A673 (cell line): ENCODE measurements around the gene ZBTB16. TPM values are rescaled to one million over a fixed set of nuclear protein-coding genes. Genes with fewer than 3 reads are reported as not detected.

Experiments used
- BruUV-seq: library from RNA; stranded (reverse); fragments of 400-500 nt; replicated peaks from 2 replicates; lab custom pipeline; 2021; lab: Mats Ljungman, UMichigan
- CTCF ChIA-PET: fragments of 300-600 bp; sonication (Branson Sonifier 250); formaldehyde crosslinking; loops from one replicate; lab custom pipeline; 2022; ENCODE audit warnings: antibody characterized with exemption; lab: Charles Lee
- POLR2A ChIA-PET: fragments of 300-600 bp; sonication (Branson Sonifier 250); formaldehyde crosslinking; loops from one replicate; lab custom pipeline; 2022; ENCODE audit warnings: antibody characterized with exemption; ENCODE audit not compliant: low non-redundant PET; lab: Charles Lee
- DNase-seq: peaks from one replicate; pipeline ENCODE4 v3.0.0-alpha.2; 2015; ENCODE audit warnings: low spot score
- H3K27ac ChIP-seq: fragments of 200-600 bp; sonication (generic); 2 replicates; pipeline ENCODE4 v1.5.1; 2016; ENCODE audit warnings: mixed run types, low read depth, mild to moderate bottlenecking, mixed read lengths, antibody characterized with exemption, low read length; ENCODE audit not compliant: poor library complexity, severe bottlenecking
- H3K27me3 ChIP-seq: fragments of 200-600 bp; sonication (generic); replicated peaks from 2 replicates; pipeline ENCODE4 v1.6.1; 2017; ENCODE audit warnings: mixed run types, low read depth, mild to moderate bottlenecking, mixed read lengths, antibody characterized with exemption, low read length; ENCODE audit not compliant: insufficient read depth, poor library complexity
- H3K36me3 ChIP-seq: fragments of 200-600 bp; sonication (generic); 2 replicates; pipeline ENCODE4 v1.6.1; 2016; ENCODE audit warnings: mixed run types, mild to moderate bottlenecking, mixed read lengths, antibody characterized with exemption, low read length; ENCODE audit not compliant: insufficient read depth, poor library complexity, severe bottlenecking
- H3K4me1 ChIP-seq: fragments of 200-600 bp; sonication (generic); 2 replicates; pipeline ENCODE4 v1.6.1; 2017; ENCODE audit warnings: mixed run types, mild to moderate bottlenecking, mixed read lengths, antibody characterized with exemption, low read length; ENCODE audit not compliant: insufficient read depth, poor library complexity, severe bottlenecking
- H3K4me3 ChIP-seq: fragments of 200-600 bp; sonication (generic); 2 replicates; pipeline ENCODE4 v1.5.1; 2016; ENCODE audit warnings: low read depth, mixed run types, mild to moderate bottlenecking, mixed read lengths, low read length; ENCODE audit not compliant: poor library complexity, severe bottlenecking
- H3K9me3 ChIP-seq: fragments of 200-600 bp; sonication (generic); 2 replicates; pipeline ENCODE4 v1.6.1; 2016; ENCODE audit warnings: mixed run types, low read depth, mild to moderate bottlenecking, mixed read lengths, antibody characterized with exemption, low read length; ENCODE audit not compliant: poor library complexity, severe bottlenecking
- CTCF ChIP-seq: fragments of 300-800, 200-600 bp; sonication (generic); conservative IDR thresholded peaks from 2 replicates; pipeline ENCODE4 v1.5.1; 2017; ENCODE audit warnings: low read depth, mild to moderate bottlenecking, antibody characterized with exemption, low read length, moderate library complexity, mixed read lengths
- EZH2 ChIP-seq: fragments of 200-600 bp; sonication (generic); IDR thresholded peaks from 2 replicates; pipeline ENCODE4 v1.6.1; 2017; ENCODE audit warnings: borderline replicate concordance, low read depth, mild to moderate bottlenecking, mixed read lengths, antibody characterized with exemption, low read length; ENCODE audit not compliant: poor library complexity, severe bottlenecking
- intact Hi-C: fragments of 100-400 bp; cut with micrococcal nuclease; formaldehyde crosslinking; loops from one replicate; pipeline ENCODE4 v1.10.0; 2022; ENCODE audit not compliant: unreplicated experiment
- total RNA-seq: library from RNA; stranded (reverse); gene quantifications from 2 replicates; pipeline ENCODE4 v1.2.3, GENCODE V29; 2021

Gene ZBTB16
- total RNA-seq, 1 experiment from 2014 or later: 12.0 TPM

DNA sequence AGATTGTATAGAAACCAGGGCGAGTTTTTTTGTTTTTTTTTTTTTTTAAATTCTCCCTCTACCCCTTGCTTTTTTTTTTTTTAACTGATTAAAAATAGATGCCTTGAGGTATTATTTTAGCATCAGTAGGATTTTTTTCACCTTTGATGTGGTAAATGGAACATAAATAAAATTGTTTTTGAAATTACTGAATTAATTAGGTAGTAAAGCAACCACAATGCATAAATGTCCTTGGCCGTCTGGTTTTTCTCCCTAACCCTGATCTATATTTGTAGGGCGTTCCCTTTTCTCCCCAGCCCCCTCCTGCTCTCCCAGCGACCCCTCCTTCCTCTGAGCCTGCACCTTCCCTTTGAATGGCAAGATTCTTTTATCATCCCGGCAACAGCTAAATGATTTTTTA lies 107.8 kb downstream of the ZBTB16 start:
- no peak for TF ChIP-seq CTCF
- TF ChIP-seq EZH2: no peak
- CTCF ChIA-PET: no interaction called here
- peaks cover 96% of the 10 kb centered on the region for H3K4me1 ChIP-seq
- H3K27ac ChIP-seq: no peak overlapping the region
- intact Hi-C loops: loop anchor here (2.0 kb wide), 1 partner anchor 91 kb away; no protein-coding TSS in a partner anchor
- no peaks in the 10 kb centered on the region for H3K36me3 ChIP-seq
- no peak overlapping the region for H3K4me3 ChIP-seq
- H3K9me3 ChIP-seq: no peaks in the 10 kb centered on the region
- BruUV-seq: no TSS peak
- H3K27me3 ChIP-seq: no peaks in the 10 kb centered on the region
- POLR2A ChIA-PET: no interaction called here
- DNase-seq: no peak

DNA sequence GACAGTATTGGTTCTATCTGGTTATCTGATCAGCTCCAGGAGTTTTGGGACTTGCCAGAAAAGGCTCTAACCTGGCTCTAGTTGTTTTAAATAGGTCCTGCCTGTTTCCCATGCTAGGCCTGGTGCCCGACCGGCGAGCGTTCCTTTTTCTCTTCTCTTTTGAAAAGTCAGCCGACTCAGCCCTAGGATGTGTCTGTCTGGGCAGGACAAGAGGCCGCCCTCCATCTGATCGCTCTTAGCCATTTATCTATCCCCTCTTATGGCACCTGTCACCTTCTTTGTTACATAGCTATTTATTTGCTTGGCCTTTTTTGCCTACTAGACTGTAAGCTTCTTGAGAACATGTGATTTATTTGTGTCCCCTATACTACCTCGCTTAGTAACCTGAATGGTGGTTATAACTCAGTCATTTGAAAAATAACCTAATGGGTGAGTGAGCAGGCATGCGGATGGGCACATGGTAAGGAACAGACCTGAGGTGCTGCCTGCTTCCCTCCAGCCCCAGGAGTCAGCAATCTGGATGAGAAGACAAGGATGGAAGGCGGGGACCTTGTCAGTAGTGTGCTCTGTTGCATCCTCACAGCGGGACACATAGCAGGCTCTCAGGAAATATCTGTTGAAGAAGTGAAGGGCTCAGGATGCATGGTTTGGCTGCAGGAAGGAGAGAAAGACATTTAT lies 108.4 kb downstream of the ZBTB16 start:
- intact Hi-C loops: loop anchor here (2.0 kb wide), 1 partner anchor 91 kb away; no protein-coding TSS in a partner anchor
- DNase-seq: no peak
- Histone ChIP-seq H3K36me3 (no peaks in the 10 kb centered on the region), H3K27me3 (no peaks in the 10 kb centered on the region), H3K4me1 (peaks cover 96% of the 10 kb centered on the region), H3K4me3 (no peak overlapping the region), H3K27ac (no peak overlapping the region), H3K9me3 (no peaks in the 10 kb centered on the region)
- ChIA-PET POLR2A (no interaction called here), CTCF (no interaction called here)
- BruUV-seq: no TSS peak
- no peak for TF ChIP-seq CTCF
- TF ChIP-seq EZH2: no peak

DNA sequence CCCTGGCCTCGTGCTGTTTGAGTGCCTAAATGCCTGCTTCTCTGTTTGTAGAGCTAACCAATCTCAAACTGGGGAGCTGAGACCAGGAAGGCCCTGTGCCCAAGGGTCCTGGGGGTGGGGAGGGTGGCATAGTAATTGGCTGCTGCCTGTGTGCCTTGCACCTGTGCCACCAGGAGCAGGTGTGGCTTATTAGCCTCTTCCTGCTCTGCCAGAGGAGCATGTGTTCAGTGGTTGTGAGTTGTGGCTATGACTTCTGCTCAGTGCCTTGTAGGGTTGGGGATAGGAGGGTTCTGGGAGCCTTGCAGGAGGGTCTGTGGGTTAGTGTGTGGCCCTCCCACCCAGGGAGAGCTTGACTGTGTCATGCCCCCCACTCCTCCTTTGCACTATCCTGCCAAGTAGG lies 109.2 kb downstream of the ZBTB16 start:
- intact Hi-C loops: no loop called here
- Histone ChIP-seq H3K4me1 (peaks cover 98% of the 10 kb centered on the region), H3K27ac (no peak overlapping the region), H3K27me3 (no peaks in the 10 kb centered on the region), H3K9me3 (no peaks in the 10 kb centered on the region), H3K4me3 (no peak overlapping the region), H3K36me3 (no peaks in the 10 kb centered on the region)
- BruUV-seq: no TSS peak
- TF ChIP-seq CTCF (no peak), EZH2 (no peak)
- DNase-seq: no peak
- POLR2A ChIA-PET: no interaction called here
- CTCF ChIA-PET: no interaction called here
